Activated B cell treated with CpG ODN at 0.5 μM for 24 hours (primary cell): Measurements from ENCODE around the gene SIK1. TPM values are rescaled to one million over a fixed set of nuclear protein-coding genes. Genes with fewer than 3 reads are reported as not detected.

Source experiments
- ATAC-seq: fragments of 200-7000 bp; cut with Tn5 transposase; one replicate; pipeline ENCODE4 v1.10.0; 2021; ENCODE audit warnings: low read depth, mild to moderate bottlenecking, moderate library complexity
- CTCF ChIA-PET: fragments of 350-600 bp; sonication (Branson Sonifier 250); formaldehyde crosslinking; loops from one replicate; lab custom pipeline; 2021; ENCODE audit warnings: antibody characterized with exemption; lab: Charles Lee
- POLR2A ChIA-PET: fragments of 350-600 bp; sonication (Branson Sonifier 250); formaldehyde crosslinking; loops from one replicate; lab custom pipeline; 2021; ENCODE audit warnings: antibody characterized with exemption; lab: Charles Lee
- DNase-seq: peaks from one replicate; pipeline ENCODE4 v3.0.0; 2022
- H3K27ac Mint-ChIP-seq: one replicate; pipeline ENCODE4 v1.8.0; 2020; ENCODE audit warnings: mixed read lengths
- H3K27me3 Mint-ChIP-seq: one replicate; pipeline ENCODE4 v1.8.0; 2021; ENCODE audit warnings: mixed read lengths
- H3K36me3 Mint-ChIP-seq: one replicate; pipeline ENCODE4 v1.8.0; 2021; ENCODE audit warnings: low read depth, mixed read lengths
- H3K4me1 Mint-ChIP-seq: one replicate; pipeline ENCODE4 v1.8.0; 2021; ENCODE audit warnings: mixed read lengths
- H3K4me3 Mint-ChIP-seq: one replicate; pipeline ENCODE4 v1.8.0; 2020; ENCODE audit warnings: mild to moderate bottlenecking, mixed read lengths
- H3K9me3 Mint-ChIP-seq: one replicate; pipeline ENCODE4 v1.8.0; 2020; ENCODE audit warnings: mixed read lengths
- CTCF ChIP-seq: fragments of 200-600 bp; IDR thresholded peaks from one replicate; pipeline ENCODE4 v1.8.0; 2022; ENCODE audit warnings: antibody characterized with exemption, mild to moderate bottlenecking
- intact Hi-C: fragments of 100-400 bp; cut with micrococcal nuclease; formaldehyde crosslinking; loops from one replicate; pipeline ENCODE4 v1.15.1; 2024
- total RNA-seq: library from RNA; stranded (reverse); gene quantifications from 2 replicates; pipeline ENCODE4 v1.2.3, GENCODE V29; 2022

The SIK1 gene
- total RNA-seq, 1 donor from 2014 or later: 20.2 TPM

- intact Hi-C loops: no loop called here
- Mint-ChIP-seq H3K27ac (peak overlapping the region; percentile 59), H3K27me3 (no peaks in the 10 kb centered on the region), H3K4me3 (peak overlapping the region; percentile 32), H3K4me1 (peaks cover 36% of the 10 kb centered on the region), H3K9me3 (no peaks in the 10 kb centered on the region), H3K36me3 (no peaks in the 10 kb centered on the region)
- POLR2A ChIA-PET: interaction anchor here (1.2 to 1.5 kb wide), 3 partner anchors 15 to 19 kb away, joined by 3 to 11 read pairs (median 6); no protein-coding TSS in a partner anchor
- ATAC-seq (peak; percentile 67), DNase-seq (no peak)
- TF ChIP-seq CTCF: no peak
- CTCF ChIA-PET: no interaction called here
Measured at GRCh38 chr21:43370091-43370658, 56.8 kb downstream of the SIK1 start.

- no peak for TF ChIP-seq CTCF
- POLR2A ChIA-PET: interaction anchor here (1.2 to 1.5 kb wide), 3 partner anchors 15 to 18 kb away, joined by 3 to 11 read pairs (median 6); no protein-coding TSS in a partner anchor
- no peak overlapping the region for H3K4me3 Mint-ChIP-seq
- H3K36me3 Mint-ChIP-seq: no peaks in the 10 kb centered on the region
- no peaks in the 10 kb centered on the region for H3K27me3 Mint-ChIP-seq
- CTCF ChIA-PET: no interaction called here
- no peaks in the 10 kb centered on the region for H3K9me3 Mint-ChIP-seq
- no peak for DNase-seq
- intact Hi-C loops: no loop called here
- H3K4me1 Mint-ChIP-seq: peaks cover 36% of the 10 kb centered on the region
- peak overlapping the region; percentile 59 for H3K27ac Mint-ChIP-seq
- no peak for ATAC-seq
Measured at GRCh38 chr21:43369596-43370090, 57.3 kb downstream of the SIK1 start.

GRCh38 chr21:43369124-43369523 is 57.8 kb downstream of the SIK1 start:
- ChIA-PET CTCF (no interaction called here), POLR2A (interaction anchor here (1.2 to 1.5 kb wide), 3 partner anchors 14 to 18 kb away, joined by 3 to 11 read pairs (median 6); no protein-coding TSS in a partner anchor)
- peak overlapping the region; percentile 25 for H3K27ac Mint-ChIP-seq

GRCh38 chr21:43368685-43369084 is 58.2 kb downstream of the SIK1 start:
- no peak for TF ChIP-seq CTCF
- Mint-ChIP-seq H3K27ac (peak overlapping the region; percentile 25), H3K27me3 (no peaks in the 10 kb centered on the region), H3K9me3 (no peaks in the 10 kb centered on the region), H3K36me3 (no peaks in the 10 kb centered on the region), H3K4me1 (peaks cover 39% of the 10 kb centered on the region), H3K4me3 (no peak overlapping the region)
- no peak for ATAC-seq
- ChIA-PET CTCF (interaction anchor here (0.7 kb wide), 1 partner anchor 334 kb away, joined by 3 read pairs; no protein-coding TSS in a partner anchor), POLR2A (interaction anchor here (1.3 to 1.5 kb wide), 2 partner anchors 14 to 16 kb away, joined by 6 to 11 read pairs; no protein-coding TSS in a partner anchor)
- no peak for DNase-seq
- intact Hi-C loops: no loop called here

More at GRCh38 chr21:43369124-43369523, 57.8 kb downstream of the SIK1 start:
- H3K4me3 Mint-ChIP-seq: peak overlapping the region; percentile 8
- no peaks in the 10 kb centered on the region for H3K27me3 Mint-ChIP-seq
- ATAC-seq: peak; percentile 78
- H3K4me1 Mint-ChIP-seq: peaks cover 37% of the 10 kb centered on the region
- H3K36me3 Mint-ChIP-seq: no peaks in the 10 kb centered on the region
- no peaks in the 10 kb centered on the region for H3K9me3 Mint-ChIP-seq
- no peak for TF ChIP-seq CTCF
- intact Hi-C loops: no loop called here
- DNase-seq: no peak

- H3K4me3 Mint-ChIP-seq: no peak overlapping the region
- no peak for ATAC-seq
- CTCF ChIA-PET: interaction anchor here (0.7 kb wide), 1 partner anchor 335 kb away, joined by 3 read pairs; no protein-coding TSS in a partner anchor
- intact Hi-C loops: no loop called here
- H3K36me3 Mint-ChIP-seq: no peaks in the 10 kb centered on the region
- H3K27ac Mint-ChIP-seq: no peak overlapping the region
- no peak for DNase-seq
- H3K27me3 Mint-ChIP-seq: no peaks in the 10 kb centered on the region
- POLR2A ChIA-PET: no interaction called here
- H3K9me3 Mint-ChIP-seq: no peaks in the 10 kb centered on the region
- H3K4me1 Mint-ChIP-seq: peaks cover 45% of the 10 kb centered on the region
- TF ChIP-seq CTCF: no peak
Measured at GRCh38 chr21:43367859-43368258, 59.1 kb downstream of the SIK1 start.
